Endothelial cell of umbilical vein (primary cell): ENCODE measurements around the gene NBPF6. TPM values are rescaled to one million over a fixed set of nuclear protein-coding genes. Genes with fewer than 3 reads are reported as not detected.

Source experiments
- BruUV-seq: library from RNA; stranded (reverse); fragments of 400-500 nt; replicated peaks from 2 replicates; lab custom pipeline; 2021; lab: Mats Ljungman, UMichigan
- CTCF ChIA-PET: fragments of 300-600, 350-600 bp; sonication (Branson Sonifier 250); formaldehyde crosslinking; loops from one replicate; lab custom pipeline; 2021; ENCODE audit warnings: antibody characterized with exemption, inconsistent platforms; lab: Charles Lee
- POLR2A ChIA-PET: fragments of 300-600, 350-600 bp; sonication (Branson Sonifier 250); formaldehyde crosslinking; loops from one replicate; lab custom pipeline; 2021; ENCODE audit warnings: antibody characterized with exemption, inconsistent platforms; lab: Charles Lee
- DNase-seq: peaks from one replicate; pipeline ENCODE4 v3.0.0-alpha.2; 2011; ENCODE audit warnings: low read depth, low spot score
- FAIRE-seq: peaks from 2 replicates; lab custom pipeline; 2011; peaks lifted over from hg19 to GRCh38; lab: Jason Lieb, UNC
- H2AFZ ChIP-seq: 2 replicates; pipeline ENCODE4 v1.6.0; 2012; ENCODE audit warnings: low read depth, low read length, control low read depth, inconsistent platforms
- H3K27ac ChIP-seq: 2 replicates; pipeline ENCODE4 v1.5.1; 2011; ENCODE audit warnings: low read depth, mild to moderate bottlenecking, control low read depth, low read length, moderate library complexity; ENCODE audit not compliant: insufficient read depth
- H3K27me3 ChIP-seq, 2 experiments: 2 replicates each; pipeline versions ENCODE4 v1.6.0 to v1.6.1; 2011; ENCODE audit warnings: low read length in 2 of 2, mixed read lengths in 1 of 2; ENCODE audit not compliant: control insufficient read depth in 2 of 2, insufficient read depth in 2 of 2
- H3K36me3 ChIP-seq, 2 experiments: 2 replicates in 1 of 2; 3 replicates in 1 of 2; pipeline ENCODE4 v1.5.1; 2011; ENCODE audit warnings: low read length in 2 of 2, mild to moderate bottlenecking in 1 of 2, moderate library complexity in 1 of 2; ENCODE audit not compliant: control insufficient read depth in 2 of 2, insufficient read depth in 2 of 2; ENCODE audit errors: extremely low read depth in 1 of 2
- H3K4me1 ChIP-seq: 3 replicates; pipeline ENCODE4 v1.5.1; 2011; ENCODE audit warnings: mild to moderate bottlenecking, low read length; ENCODE audit not compliant: control insufficient read depth, insufficient read depth; ENCODE audit errors: extremely low read depth
- H3K4me2 ChIP-seq: 2 replicates; pipeline ENCODE4 v1.6.1; 2011; ENCODE audit warnings: low read length, control low read depth, mixed read lengths; ENCODE audit not compliant: insufficient read depth
- H3K4me3 ChIP-seq, 3 experiments: fragments of 200-600 bp in 1 of 3; sonication (generic), shearing (Covaris generic) in 1 of 3; replicated peaks in 1 of 3; 2 replicates each; pipeline ENCODE4 v1.5.1; 2011 to 2016; ENCODE audit warnings: control low read depth in 3 of 3, low read length in 3 of 3, mild to moderate bottlenecking in 2 of 3, inconsistent platforms in 1 of 3, low read depth in 1 of 3, moderate library complexity in 1 of 3; ENCODE audit not compliant: insufficient read depth in 1 of 3
- H3K79me2 ChIP-seq: 2 replicates; pipeline ENCODE4 v1.6.0; 2012; ENCODE audit warnings: low read length, inconsistent platforms; ENCODE audit not compliant: control insufficient read depth, insufficient read depth
- H3K9ac ChIP-seq: replicated peaks from 2 replicates; pipeline ENCODE3; 2011; ENCODE audit warnings: low read length, control low read depth; ENCODE audit not compliant: insufficient read depth; ENCODE audit errors: extremely low read depth
- H3K9me1 ChIP-seq: replicated peaks from 3 replicates; pipeline ENCODE4 v1.6.0; 2011; ENCODE audit warnings: mild to moderate bottlenecking, low read length; ENCODE audit not compliant: control insufficient read depth, insufficient read depth; ENCODE audit errors: extremely low read depth
- H3K9me3 ChIP-seq: replicated peaks from 2 replicates; pipeline ENCODE4 v1.5.1; 2012; ENCODE audit warnings: low read length, inconsistent platforms; ENCODE audit not compliant: control insufficient read depth, insufficient read depth
- H4K20me1 ChIP-seq: replicated peaks from 2 replicates; pipeline ENCODE3; 2011; ENCODE audit warnings: mild to moderate bottlenecking, low read length; ENCODE audit not compliant: control insufficient read depth, insufficient read depth; ENCODE audit errors: extremely low read depth
- CTCF ChIP-seq, 2 donors: IDR thresholded peaks; 1 replicate in 1 of 2; 2 replicates in 1 of 2; pipeline ENCODE4 v1.5.1; 2011; ENCODE audit warnings: low read length in 2 of 2, mild to moderate bottlenecking in 2 of 2, moderate library complexity in 2 of 2, control low read depth in 1 of 2, inconsistent platforms in 1 of 2, low read depth in 1 of 2; ENCODE audit not compliant: insufficient read depth in 1 of 2; ENCODE audit errors: extremely low read depth in 1 of 2
- EZH2 ChIP-seq: IDR thresholded peaks from 2 replicates; pipeline ENCODE4 v1.6.1; 2012; ENCODE audit warnings: borderline replicate concordance, low read depth, mild to moderate bottlenecking, moderate library complexity, low read length, inconsistent platforms; ENCODE audit not compliant: severe bottlenecking
- FOS ChIP-seq: IDR thresholded peaks from 2 replicates; pipeline ENCODE4 v1.6.1; 2011; ENCODE audit warnings: mild to moderate bottlenecking, low read length, moderate library complexity, borderline replicate concordance; ENCODE audit not compliant: insufficient read depth
- GATA2 ChIP-seq: IDR thresholded peaks from 2 replicates; pipeline ENCODE4 v1.7.0; 2011; ENCODE audit warnings: low read depth, mild to moderate bottlenecking, moderate library complexity, mixed read lengths, low read length; ENCODE audit not compliant: insufficient read length, insufficient read depth
- JUN ChIP-seq: IDR thresholded peaks from 2 replicates; pipeline ENCODE4 v1.6.1; 2011; ENCODE audit warnings: borderline replicate concordance, low read depth; ENCODE audit not compliant: insufficient read length, insufficient read depth
- MYC ChIP-seq: IDR thresholded peaks from one replicate; pipeline ENCODE4 v1.6.1; 2011; ENCODE audit warnings: mild to moderate bottlenecking, low read depth, low read length
- POLR2A ChIP-seq: IDR thresholded peaks from 2 replicates; pipeline ENCODE4 v1.6.1; 2012; ENCODE audit warnings: low read depth, mild to moderate bottlenecking, control low read depth, low read length
- POLR2AphosphoS5 ChIP-seq: IDR thresholded peaks from 2 replicates; pipeline ENCODE4 v1.6.1; 2012; ENCODE audit warnings: low read depth, mild to moderate bottlenecking, control low read depth, low read length, moderate library complexity; ENCODE audit not compliant: insufficient read depth
- dilution Hi-C: fragments of 300-500 bp; cut with MboI; formaldehyde crosslinking; loops from one replicate; pipeline ENCODE4 v1.15.0; 2019; ENCODE audit warnings: low sequenced_read_pairs; ENCODE audit not compliant: extremely low pct_ligation_motif_present
- intact Hi-C: fragments of 100-400 bp; cut with micrococcal nuclease; formaldehyde crosslinking; loops from one replicate; pipeline ENCODE4 v1.10.0; 2022
- polyA plus RNA-seq, 4 experiments: library from polyadenylated mRNA; depleted of rRNA in 3 of 4; stranded (reverse) in 3 of 4; unstranded in 1 of 4; fragments of >200 nt; gene quantifications; 2 replicates each; pipeline versions ENCODE4 v1.2.1 to v1.2.3, GENCODE V29; 2011 to 2012; ENCODE audit warnings: missing spikeins in 1 of 4
- total RNA-seq: library from RNA; stranded (reverse); gene quantifications from 2 replicates; pipeline ENCODE4 v1.2.3, GENCODE V29; 2021
- TF ChIP-seq, protein P1 (sequence below): IDR thresholded peaks from 2 replicates; pipeline ENCODE4 v1.6.1; 2011; ENCODE audit not compliant: insufficient read depth, insufficient read length

NBPF6 gene
- total and polyA plus RNA-seq, 2 donors (not counting 3 experiments of a cell fraction or from before 2014, with no cell fraction given) = not detected

DNA sequence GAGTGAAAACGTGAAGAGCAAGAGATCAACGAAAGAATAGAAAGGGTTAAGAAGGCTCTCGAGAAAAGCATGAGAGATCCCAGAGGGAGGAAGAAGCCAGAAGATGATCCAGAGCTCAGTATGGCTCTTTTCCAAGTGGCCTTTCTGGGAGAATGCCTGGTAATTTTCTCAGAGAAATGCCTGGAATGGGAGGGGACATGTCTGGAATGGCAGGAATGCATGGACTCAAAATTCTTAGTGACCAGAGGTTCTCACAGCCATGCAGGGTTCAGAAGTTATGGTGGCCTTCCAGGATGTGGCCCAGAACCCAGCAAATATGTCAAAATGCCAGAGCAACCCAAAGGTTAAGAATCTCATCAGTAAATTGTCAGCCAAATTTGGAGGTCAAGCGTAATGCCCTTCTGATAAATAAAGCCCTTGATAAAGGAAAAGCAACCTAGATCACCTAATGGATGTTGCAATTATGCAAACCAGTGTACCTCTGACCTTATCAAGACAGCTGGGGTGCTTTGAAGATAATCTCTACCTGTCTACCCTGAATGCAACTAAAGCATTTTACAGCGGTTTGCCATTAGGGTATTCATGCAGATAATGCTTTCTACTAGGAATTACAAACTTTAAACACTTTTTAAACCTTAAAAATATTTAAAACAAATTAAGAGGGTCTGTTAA is 53.1 kb downstream of the NBPF6 start:
- ChIA-PET POLR2A (no interaction called here), CTCF (interaction anchor here (0.6 to 1.6 kb wide), 3 partner anchors 9 to 25 kb away, joined by 3 to 4 read pairs (median 4); no protein-coding TSS in a partner anchor)
- H2AFZ ChIP-seq = no peak overlapping the region
- BruUV-seq = no TSS peak
- DNase-seq = no peak
- H3K9me1 ChIP-seq = no peaks in the 10 kb centered on the region
- no peak for TF ChIP-seq MYC
- no peaks in the 10 kb centered on the region for H4K20me1 ChIP-seq
- intact Hi-C loops = no loop called here
- no peak for FAIRE-seq
- H3K9ac ChIP-seq = no peak overlapping the region
- dilution Hi-C loops = no loop called here
- H3K4me2 ChIP-seq = no peak overlapping the region
- H3K9me3 ChIP-seq = no peaks in the 10 kb centered on the region
- peaks cover 2% of the 10 kb centered on the region in 2 experiments for H3K27me3 ChIP-seq
- no peaks in the 10 kb centered on the region for H3K4me1 ChIP-seq
- H3K79me2 ChIP-seq = no peaks in the 10 kb centered on the region
- no peak overlapping the region for H3K4me3 ChIP-seq
- no peaks in the 10 kb centered on the region for H3K36me3 ChIP-seq
- no peak overlapping the region for H3K27ac ChIP-seq

GRCh38 chr1:108504447-108504846 is 54.3 kb downstream of the NBPF6 start:
- H3K9me3 ChIP-seq = no peaks in the 10 kb centered on the region
- peaks cover 0 to 3% of the 10 kb centered on the region in 2 experiments for H3K27me3 ChIP-seq
- no peak overlapping the region for H3K4me2 ChIP-seq
- H3K27ac ChIP-seq = no peak overlapping the region
- dilution Hi-C loops = no loop called here
- no peaks in the 10 kb centered on the region for H4K20me1 ChIP-seq
- H3K79me2 ChIP-seq = no peaks in the 10 kb centered on the region
- no peaks in the 10 kb centered on the region for H3K36me3 ChIP-seq
- FAIRE-seq (no peak), DNase-seq (no peak)
- no peak overlapping the region for H2AFZ ChIP-seq
- no TSS peak for BruUV-seq
- POLR2A ChIA-PET = no interaction called here
- CTCF ChIA-PET = interaction anchor here (1.5 kb wide), 1 partner anchor 139 kb away, joined by 7 read pairs; no protein-coding TSS in a partner anchor
- H3K4me1 ChIP-seq = no peaks in the 10 kb centered on the region
- no peak overlapping the region for H3K9ac ChIP-seq
- TF ChIP-seq POLR2AphosphoS5 (no peak), JUN (no peak), GATA2 (no peak), FOS (no peak), POLR2A (no peak), MYC (no peak), CTCF (IDR thresholded peaks at IDR 0.05; ENCODE audit: extremely low read depth in 1 of 2, insufficient read depth in 1 of 2, low read depth in 1 of 2, low read length in 2 of 2) (no peak), EZH2 (no peak)
- TF ChIP-seq, protein P1, sequence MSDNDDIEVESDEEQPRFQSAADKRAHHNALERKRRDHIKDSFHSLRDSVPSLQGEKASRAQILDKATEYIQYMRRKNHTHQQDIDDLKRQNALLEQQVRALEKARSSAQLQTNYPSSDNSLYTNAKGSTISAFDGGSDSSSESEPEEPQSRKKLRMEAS = no peak
- H3K9me1 ChIP-seq = no peaks in the 10 kb centered on the region
- no peak overlapping the region for H3K4me3 ChIP-seq
- intact Hi-C loops = no loop called here
